ENCODE data around the gene KIAA1549. TPM values are rescaled to one million over a fixed set of nuclear protein-coding genes. Genes with fewer than 3 reads are reported as not detected.

KIAA1549 gene
- total RNA-seq, 4 donors from 2014 or later: 0.83 to 2.1 (median 1.5) TPM

DNA sequence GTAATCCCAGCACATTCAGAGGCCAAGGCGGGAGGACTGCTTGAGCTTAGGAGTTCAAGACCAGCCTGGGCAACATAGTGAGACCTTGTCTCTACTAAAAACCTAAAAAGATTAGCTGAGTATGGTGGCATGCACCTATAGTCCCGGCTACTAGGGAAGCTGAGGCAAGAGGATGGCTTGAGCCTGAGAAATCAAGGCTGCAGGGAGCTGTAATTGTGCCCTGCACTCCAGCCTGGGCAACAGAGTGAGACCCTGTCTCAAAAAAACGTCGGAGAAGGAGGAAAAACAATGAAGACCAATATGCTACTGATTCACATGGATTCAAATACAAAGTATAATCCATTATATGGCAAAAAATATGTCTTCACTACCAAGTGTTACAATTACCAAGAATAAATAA is 41.1 kb upstream of the KIAA1549 start:
- H3K4me1 ChIP-seq: no peaks in the 10 kb centered on the region

DNA sequence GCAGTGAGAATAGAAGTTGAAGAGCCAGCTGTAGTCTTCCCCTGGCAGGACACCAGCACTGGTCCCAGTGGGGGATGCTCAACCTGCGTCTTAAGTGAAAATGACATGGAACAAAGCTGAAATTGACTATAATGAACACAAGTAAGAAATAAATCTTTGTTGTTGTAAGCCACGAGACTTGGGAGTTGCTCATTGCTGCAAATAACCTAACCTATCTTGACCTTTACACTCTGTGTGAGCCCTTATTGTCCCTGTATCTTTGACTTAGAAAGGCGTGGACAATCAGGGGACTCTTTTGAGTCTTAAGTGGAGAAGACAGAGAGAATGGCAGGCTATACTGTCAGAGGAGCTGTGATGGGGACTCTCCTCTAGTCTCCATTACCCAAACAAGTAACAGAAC is 37.7 kb upstream of the KIAA1549 start:
- no peaks in the 10 kb centered on the region for H3K4me1 ChIP-seq
- 86% methylated on average over 3 of the region's 3 CpGs for WGBS
- H3K9me3 ChIP-seq: no peaks in the 10 kb centered on the region
- H3K4me3 ChIP-seq: no peak overlapping the region
- no peak for DNase-seq (ENCODE audit: low spot score in 2 of 2)
- H3K27ac ChIP-seq: no peak overlapping the region
- H3K27me3 ChIP-seq: no peaks in the 10 kb centered on the region
- peaks cover 12% of the 10 kb centered on the region for H3K36me3 ChIP-seq
- TF ChIP-seq, protein P1, sequence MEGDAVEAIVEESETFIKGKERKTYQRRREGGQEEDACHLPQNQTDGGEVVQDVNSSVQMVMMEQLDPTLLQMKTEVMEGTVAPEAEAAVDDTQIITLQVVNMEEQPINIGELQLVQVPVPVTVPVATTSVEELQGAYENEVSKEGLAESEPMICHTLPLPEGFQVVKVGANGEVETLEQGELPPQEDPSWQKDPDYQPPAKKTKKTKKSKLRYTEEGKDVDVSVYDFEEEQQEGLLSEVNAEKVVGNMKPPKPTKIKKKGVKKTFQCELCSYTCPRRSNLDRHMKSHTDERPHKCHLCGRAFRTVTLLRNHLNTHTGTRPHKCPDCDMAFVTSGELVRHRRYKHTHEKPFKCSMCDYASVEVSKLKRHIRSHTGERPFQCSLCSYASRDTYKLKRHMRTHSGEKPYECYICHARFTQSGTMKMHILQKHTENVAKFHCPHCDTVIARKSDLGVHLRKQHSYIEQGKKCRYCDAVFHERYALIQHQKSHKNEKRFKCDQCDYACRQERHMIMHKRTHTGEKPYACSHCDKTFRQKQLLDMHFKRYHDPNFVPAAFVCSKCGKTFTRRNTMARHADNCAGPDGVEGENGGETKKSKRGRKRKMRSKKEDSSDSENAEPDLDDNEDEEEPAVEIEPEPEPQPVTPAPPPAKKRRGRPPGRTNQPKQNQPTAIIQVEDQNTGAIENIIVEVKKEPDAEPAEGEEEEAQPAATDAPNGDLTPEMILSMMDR (IDR thresholded peaks at IDR 0.05): no peak

More for the DNA sequence above, 41.1 kb upstream of the KIAA1549 start:
- no peak for DNase-seq (ENCODE audit: low spot score in 2 of 2)
- Histone ChIP-seq H3K9me3 (no peaks in the 10 kb centered on the region), H3K4me3 (no peak overlapping the region), H3K27ac (no peak overlapping the region), H3K36me3 (peaks cover 34% of the 10 kb centered on the region), H3K27me3 (no peaks in the 10 kb centered on the region)
- 81% methylated on average over 4 of the region's 4 CpGs for WGBS
- no peak for TF ChIP-seq EP300 (IDR thresholded peaks at IDR 0.05)
- no peak for TF ChIP-seq POLR2AphosphoS5 (IDR thresholded peaks at IDR 0.05)
- TF ChIP-seq, protein P1 (IDR thresholded peaks at IDR 0.05): no peak

DNA sequence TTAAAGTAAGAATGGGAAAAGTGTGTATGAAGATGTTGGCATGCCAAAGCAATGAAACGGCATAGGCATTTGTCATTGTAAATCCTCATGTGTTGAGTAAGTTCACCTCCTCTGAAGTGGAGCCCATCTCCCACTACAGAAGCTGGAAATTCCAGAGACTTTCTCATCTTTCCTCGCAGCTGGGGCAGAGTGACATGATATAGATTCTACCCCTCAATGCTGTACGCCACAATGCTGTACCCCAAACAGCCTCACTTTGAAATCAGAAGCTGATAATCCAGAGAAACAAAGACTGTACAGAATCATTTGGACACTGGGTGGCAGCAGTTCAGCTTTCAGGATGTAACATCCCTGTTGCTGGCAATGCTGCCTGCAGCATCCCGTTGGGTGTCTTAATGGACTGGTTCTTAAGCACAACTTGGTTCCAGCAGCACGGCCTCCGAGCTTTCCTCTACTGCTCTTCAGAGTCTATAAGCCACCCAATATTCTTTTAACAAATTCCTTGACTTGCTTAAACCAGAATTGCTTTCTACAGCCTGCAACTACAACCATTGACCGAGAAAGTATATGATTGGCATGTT is 35.8 kb upstream of the KIAA1549 start:
- no peak for DNase-seq (ENCODE audit: low spot score in 2 of 2)
- H3K4me3 ChIP-seq: no peak overlapping the region
- H3K4me1 ChIP-seq: no peaks in the 10 kb centered on the region
- WGBS: 22% methylated on average over 7 of the region's 7 CpGs
- H3K27me3 ChIP-seq: no peaks in the 10 kb centered on the region
- peaks cover 4% of the 10 kb centered on the region for H3K36me3 ChIP-seq
- H3K27ac ChIP-seq: no peak overlapping the region
- TF ChIP-seq EP300 (IDR thresholded peaks at IDR 0.05) (no peak), POLR2AphosphoS5 (IDR thresholded peaks at IDR 0.05) (no peak), POLR2A (IDR thresholded peaks at IDR 0.05) (no peak)
- TF ChIP-seq, protein P1 (IDR thresholded peaks at IDR 0.05): peak; percentile 44 to 56
- no peaks in the 10 kb centered on the region for H3K9me3 ChIP-seq

DNA sequence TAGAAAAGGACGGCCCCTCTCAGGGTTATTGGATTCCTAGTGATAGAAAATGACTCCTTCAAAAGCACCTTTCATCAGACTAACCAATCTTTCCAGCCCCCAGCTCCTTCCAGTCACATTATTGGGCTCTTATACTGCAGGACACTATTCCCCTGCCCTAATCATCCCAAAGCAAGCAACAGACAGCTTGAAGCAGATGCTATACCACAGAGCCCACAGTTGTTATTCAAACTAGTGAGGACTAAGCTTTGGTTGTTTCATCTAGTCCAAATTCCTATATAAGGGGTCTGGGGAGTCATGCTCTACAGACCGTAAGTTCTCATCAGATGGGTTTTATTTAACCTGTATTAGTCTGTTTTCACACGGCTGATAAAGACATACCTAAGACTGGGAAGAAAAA is 30.2 kb upstream of the KIAA1549 start:
- Histone ChIP-seq H3K27ac (no peak overlapping the region), H3K4me3 (no peak overlapping the region), H3K9me3 (no peaks in the 10 kb centered on the region), H3K4me1 (no peaks in the 10 kb centered on the region), H3K27me3 (no peaks in the 10 kb centered on the region), H3K36me3 (no peaks in the 10 kb centered on the region)
- no peak for TF ChIP-seq EP300 (IDR thresholded peaks at IDR 0.05)
- no peak for TF ChIP-seq POLR2AphosphoS5 (IDR thresholded peaks at IDR 0.05)
- no peak for TF ChIP-seq POLR2A (IDR thresholded peaks at IDR 0.05)
- TF ChIP-seq, protein P1 (IDR thresholded peaks at IDR 0.05): no peak
- no peak for DNase-seq (ENCODE audit: low spot score in 2 of 2)
- 92% methylated on average over 3 of the region's 3 CpGs for WGBS

DNA sequence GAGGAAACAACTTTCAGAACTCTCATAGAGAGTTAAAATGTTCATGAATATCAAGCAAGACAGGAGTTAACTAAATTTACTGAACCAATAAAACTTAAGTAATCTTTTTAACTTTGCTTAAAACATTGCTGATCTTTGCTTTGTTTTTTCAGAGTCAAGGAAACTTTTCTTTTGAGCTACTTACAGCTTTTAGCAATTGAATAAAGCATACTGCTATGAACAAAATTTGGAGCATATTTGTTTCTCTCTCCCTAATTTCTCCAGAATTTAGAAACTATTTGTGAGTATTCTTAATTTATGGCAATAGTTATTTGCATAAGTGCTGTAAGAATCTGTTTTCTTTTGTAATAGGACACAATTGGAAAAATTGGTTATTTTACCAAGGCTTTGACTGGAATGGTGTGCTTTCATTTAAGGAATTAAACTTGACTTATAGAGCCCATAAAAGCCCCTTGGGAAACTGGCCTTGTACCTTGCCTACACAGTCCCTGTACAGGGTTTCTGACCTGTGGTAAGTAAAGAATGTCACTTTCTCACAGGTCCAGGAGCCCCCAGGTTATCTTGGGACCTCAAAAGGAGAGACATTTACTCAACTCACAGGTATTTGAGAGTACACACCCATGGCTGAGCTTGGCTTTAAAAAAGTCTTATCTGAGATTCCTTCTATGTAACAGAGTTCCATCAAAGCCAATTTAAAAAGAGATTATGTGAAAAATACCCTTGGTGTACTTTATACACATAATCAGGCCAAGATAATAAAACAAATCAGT is 23.3 kb upstream of the KIAA1549 start:
- H3K36me3 ChIP-seq: no peaks in the 10 kb centered on the region
- H3K9me3 ChIP-seq: no peaks in the 10 kb centered on the region
- H3K4me1 ChIP-seq: no peaks in the 10 kb centered on the region
- no peak for DNase-seq (ENCODE audit: low spot score in 2 of 2)
- no peaks in the 10 kb centered on the region for H3K27me3 ChIP-seq
- TF ChIP-seq, protein P1 (IDR thresholded peaks at IDR 0.05): no peak
- no peak for TF ChIP-seq POLR2A (IDR thresholded peaks at IDR 0.05)
- no peak for TF ChIP-seq EP300 (IDR thresholded peaks at IDR 0.05)
- no peak overlapping the region for H3K4me3 ChIP-seq
- H3K27ac ChIP-seq: no peak overlapping the region

All from suprapubic skin (tissue), 4 donors.